Measurements from ENCODE around the gene CRTAC1.

Gene CRTAC1

DNA sequence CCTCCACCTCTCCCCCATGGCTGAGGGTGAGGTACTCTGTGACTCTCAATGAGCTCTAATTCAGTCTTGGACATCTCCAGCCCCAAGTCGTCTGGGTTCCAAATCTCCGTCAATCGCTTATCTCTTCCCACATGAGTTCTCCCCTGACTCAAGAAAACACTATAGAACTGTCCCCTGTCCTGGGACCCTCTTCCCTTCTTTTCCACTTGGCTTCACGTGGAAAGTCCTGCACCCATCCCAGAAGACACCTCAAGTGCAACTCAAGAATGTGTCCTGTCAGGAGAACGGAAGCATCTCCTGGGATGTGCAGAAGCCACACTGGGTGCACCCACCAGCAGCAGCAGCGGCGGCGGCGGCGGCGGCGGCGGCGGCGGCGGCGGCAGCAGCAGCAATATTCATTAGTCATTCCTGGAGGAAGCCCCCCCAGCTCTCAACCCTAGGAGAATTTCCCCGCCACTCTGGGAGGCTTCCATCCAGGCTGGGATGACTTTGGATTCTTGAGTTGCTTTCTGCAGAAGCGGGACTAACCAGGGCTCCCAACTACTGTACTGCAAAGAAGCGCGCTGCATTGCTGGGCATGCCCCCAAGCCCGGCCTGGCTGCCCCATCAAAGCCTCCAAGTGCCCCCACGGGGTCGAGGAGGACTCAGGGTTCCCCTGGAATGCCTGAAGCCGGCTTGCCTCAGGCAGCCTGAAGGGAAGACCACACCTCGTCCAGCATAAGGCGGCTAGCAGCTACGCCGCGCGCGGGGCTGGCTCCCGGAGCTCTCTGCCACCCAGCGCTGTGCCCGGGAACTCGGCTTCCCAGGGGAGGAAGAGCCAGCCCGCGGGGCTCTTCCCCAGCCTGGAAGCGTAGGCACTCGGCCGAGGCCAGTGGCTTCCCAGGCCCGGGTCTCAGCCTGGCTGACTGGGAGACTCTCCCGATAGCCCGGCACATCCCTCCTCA lies 1.0 kb downstream of the CRTAC1 start:
- no peak for DNase-seq

DNA sequence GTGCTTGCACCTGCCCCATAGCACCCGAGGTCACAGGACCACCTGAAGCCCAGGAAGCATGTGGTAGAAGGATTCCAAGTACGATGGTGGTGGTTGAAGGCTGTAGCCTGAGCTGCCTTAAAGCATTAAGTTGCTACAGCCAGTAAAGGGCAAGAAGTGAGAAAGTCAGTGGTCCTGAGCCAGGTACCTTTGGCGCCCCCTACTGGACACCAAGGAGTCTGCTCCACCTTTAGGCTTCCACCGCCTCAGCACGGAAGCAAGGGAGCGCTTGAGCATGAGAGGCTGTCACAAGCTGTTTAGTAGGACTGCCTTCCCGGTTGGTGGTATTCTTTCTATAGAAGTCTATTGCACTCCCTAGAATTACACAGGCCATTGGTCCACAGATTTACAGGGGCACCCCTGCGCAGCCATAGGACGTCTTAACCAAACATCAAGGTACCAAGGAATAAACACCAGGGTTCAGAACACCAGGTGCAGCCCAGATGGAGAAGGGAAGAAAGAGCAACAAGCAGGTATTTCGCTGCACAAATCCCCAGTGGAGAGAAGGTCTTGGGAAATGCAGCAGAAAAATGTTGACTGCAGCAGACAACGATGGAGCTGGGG lies 2.2 kb downstream of the CRTAC1 start:
- peak in 1 of 2 experiments; percentile 58 for DNase-seq

DNA sequence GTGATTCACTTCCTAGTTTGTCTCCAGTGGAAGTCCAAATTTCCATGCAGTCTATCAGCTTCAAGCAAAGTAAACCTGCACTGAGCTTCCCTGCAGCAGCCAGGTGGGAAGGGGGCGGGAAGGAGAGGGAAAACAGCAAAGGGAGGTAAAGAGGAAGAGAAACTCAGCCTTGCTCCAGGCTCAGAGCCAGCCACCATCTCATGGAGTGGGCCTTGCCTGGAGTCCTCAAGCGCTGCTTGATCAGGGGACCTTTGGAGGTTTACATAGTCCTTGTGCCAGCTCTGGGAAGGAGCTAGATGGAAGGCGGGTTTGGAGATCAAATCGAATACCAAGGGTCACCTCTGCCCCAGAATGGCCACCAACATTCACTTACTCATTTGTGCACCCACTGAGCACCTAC lies 7.4 kb downstream of the CRTAC1 start:
- no peak for DNase-seq

DNA sequence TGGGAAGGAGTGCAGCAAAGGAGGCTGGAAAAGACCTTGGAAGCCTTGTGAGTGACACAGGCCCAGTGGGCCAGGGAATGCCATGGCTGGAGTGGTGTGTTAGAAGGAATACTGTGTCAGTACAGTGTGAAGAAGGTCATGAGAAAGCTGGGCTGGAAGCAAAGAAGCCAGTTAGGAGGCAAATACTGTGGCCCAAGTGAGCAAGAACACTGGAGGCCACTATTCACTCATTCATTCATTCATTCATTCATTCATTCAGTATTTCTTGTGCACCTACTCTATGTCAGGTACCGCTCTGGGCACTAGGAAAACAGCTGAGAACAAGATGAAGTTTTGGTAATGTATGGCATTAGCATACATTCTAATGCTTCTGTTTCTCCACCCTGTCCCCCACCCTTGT lies 9.6 kb downstream of the CRTAC1 start:
- DNase-seq = no peak

DNA sequence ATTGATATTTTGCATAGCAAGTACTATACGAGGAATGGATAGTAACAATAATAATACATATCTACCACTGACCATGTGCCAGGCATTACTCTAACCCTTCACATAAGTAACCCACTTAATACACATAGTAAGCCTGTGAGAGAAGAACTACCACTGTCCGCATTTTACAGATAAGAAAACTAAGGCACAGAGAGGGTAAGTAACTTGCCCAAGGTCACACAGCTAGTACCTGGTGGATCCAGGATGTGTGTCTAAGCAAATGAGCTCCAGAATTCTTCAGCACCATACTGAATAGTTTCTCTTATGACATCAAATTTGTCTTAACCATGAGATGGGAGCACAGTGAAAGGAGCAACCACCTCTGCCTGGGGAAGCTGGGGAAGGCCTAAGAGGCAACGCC lies 10.2 kb downstream of the CRTAC1 start:
- DNase-seq = no peak

DNA sequence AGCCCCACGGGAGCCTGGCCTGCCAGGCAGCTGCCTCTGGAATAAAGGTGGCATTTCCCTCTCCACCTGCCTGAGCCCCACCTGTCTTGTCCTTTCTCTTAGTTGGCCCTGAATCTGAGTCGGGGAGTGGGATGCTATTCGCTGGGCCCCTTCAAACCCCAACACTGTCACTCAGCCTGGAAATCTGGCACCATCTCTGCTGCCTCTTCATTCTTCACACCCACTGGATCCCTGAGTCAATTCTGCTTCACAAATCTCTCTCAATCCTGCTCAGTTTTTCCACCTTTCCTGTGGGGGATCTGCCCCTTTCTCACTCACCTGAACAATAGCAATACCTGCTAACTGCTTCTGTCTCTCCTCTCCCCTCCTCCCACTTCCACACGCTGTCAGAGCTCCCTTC lies 10.6 kb downstream of the CRTAC1 start:
- DNase-seq = no peak

DNA sequence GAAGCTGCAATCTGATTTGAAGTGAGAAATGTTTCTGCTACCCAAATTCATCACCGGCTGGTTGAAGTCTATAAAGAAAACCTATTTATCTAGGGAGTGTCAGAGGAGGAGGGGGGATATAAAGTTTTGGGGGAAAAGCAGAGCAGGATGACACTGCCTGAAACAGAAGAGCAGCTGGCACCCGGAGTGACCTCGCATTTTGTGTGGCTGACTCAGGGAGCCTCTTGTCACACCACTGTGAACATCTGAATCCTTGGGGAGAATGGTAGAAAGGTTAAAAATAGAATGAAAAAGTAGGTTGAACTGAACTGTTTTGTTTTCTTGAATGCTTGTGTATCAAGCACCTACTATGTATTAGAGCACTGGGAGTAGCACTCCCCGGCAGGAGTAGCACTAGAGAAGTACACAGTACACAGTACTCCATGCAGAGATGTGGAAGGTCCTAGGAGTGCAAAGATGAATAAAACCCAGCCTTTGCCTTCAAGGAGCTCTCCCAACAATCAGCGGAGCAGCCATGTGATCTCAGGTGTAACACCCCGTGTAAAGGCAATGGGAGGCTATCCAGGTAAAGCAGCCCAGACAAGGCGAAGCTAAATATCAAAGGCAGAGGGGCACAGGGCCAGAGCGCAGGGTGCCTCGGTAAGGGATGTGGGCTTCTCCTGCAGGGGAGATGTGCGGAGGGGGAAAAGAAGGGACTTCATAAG lies 13.5 kb downstream of the CRTAC1 start:
- DNase-seq = no peak

DNA sequence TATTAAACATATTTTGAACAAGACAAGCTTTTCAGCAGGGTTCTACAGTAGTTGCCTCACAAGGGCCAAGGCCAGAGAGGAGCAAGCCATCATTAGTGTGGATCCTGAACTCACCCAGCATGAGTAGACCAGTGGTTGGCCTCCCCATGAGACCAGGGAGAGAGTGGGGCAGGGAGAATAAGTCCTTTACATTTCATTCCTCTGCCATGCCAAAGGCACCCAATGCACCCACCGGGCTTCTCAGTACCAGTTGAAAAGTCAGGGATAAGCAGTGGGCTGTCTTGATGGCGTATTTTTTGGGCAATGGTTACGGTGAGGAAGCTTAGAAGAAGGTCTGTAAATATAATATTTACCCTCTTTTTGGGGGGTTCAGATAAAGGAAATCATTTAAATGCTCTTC lies 16.6 kb downstream of the CRTAC1 start:
- DNase-seq = no peak

DNA sequence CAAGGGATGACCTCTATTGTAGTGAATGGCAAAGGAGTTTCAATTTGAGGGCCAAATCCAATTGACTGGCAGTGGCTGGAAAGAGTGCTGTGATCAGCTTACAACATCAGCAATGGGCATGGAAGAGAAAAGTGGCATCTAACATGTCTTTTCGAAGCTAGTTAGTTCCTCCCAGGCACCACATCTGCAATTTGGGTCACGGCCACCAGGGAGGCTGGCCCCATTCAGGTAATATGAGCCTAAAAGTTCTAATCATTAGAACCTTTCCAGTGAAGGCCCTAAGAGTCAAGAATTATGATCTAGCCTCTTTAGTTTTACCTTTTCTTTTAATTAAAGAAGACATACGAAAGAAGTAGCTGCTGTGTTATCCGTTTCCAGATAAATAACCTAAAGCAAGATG lies 17.3 kb downstream of the CRTAC1 start:
- no peak for DNase-seq

DNA sequence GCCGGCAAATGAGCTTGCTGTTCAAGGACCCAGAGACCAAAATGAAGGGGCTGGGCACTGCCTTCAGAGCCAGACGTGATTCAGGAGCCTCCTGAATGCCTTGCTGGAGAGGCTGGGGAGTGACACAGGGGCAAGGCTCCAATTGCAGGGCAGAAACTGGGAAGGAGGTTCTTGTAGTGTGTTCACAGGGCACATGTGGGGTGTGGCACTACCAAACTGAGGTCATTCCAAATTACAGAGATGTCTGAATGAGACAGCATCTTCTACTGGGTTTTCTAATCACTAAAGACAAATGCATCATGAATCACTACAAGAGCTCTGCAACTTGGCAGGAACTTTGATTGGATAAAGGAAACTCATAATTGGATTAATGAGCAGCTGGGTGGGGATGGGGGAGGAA lies 17.8 kb downstream of the CRTAC1 start:
- DNase-seq = no peak

DNA sequence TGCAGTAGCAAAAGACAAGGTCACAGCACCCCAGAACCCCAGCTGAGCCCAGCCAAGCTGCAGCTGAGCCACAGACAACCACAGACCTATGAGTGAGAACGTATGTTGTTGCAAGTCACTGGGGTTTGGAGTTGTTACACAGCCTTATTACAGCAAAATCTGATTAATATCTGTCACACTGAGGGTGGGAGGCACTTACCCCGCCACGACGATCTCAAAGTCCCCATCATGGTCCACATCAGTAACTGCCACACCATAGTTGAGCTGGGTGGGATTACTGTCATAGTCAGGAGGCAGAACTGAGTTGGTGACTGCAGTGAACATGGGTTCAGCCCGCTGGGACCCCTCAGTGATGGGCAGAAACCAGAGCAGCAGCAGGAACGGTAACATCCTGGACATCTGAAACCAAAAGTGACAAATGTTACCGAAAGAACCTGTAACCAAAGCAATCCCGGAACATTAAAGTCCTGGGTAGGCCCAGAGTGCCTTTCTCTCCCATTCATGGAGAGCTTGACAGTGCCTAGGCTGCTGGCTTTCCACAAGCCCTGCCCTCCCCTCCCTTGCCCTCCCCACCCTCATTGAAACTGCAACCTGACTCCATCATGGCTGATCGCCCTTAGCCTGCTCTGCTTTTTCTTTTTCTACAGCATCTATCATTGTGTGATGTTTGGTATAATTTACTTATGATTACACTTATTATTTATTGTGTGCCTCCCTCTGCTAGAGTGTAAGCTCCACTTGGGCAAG lies 19.3 kb downstream of the CRTAC1 start:
- DNase-seq = no peak

DNA sequence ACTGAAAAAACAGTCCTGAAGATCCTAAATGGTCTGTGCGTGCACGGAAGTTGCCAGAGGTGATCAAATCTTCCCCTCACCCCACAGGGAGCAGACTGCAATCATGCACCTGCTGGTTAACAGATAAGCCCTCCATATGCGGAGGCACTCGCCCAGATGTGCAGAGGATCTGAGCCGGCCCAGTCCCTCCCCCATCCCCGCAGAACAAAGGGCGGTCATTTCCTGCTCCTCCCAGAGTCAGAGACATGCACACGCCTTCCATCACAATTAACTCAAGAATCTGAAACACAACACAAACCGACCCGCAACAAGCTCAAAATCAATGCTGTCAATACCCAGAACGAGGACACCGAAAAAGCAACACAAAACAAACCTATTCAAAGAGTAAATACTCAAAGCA lies 24.2 kb downstream of the CRTAC1 start:
- no peak for DNase-seq

DNA sequence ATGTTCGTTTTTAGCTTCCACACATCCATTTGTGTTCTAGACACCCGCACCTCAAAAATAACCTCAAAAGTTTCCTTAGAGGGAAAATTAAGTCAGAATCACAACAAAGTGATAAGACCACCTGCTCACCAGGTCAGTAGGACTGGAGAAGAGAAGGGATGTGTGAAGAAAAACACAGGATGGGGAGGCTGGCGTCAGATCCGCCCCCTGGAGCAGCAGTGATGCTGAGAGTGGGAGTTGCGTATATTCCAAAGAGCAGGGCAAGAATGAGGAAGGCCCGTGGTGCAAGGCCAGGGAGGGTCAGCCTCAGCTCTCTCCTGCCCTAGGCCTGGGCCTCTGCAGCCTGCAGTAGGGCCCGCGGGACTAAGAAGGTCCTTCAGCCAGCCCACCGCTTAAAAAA lies 28.7 kb downstream of the CRTAC1 start:
- DNase-seq = no peak

DNA sequence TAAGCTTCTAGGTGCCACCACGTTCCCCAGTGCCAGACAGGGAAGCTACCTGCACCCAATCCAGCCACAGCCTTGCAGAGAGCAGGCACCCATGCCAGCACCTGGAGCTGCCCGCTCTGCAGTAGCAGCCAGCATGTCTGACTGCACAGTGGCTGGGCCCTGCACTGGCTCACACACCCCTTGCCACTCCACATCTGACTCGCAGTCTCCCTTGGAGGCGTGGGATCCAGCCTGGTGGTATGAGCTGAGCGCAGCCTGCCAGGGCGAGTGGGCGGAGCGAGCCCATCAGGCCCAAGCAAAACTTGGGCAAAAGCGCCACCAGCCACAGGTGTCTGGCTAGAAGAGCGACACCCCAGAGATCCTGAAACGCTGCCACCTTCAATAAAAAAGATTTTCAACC lies 30.1 kb downstream of the CRTAC1 start:
- DNase-seq = no peak

DNA sequence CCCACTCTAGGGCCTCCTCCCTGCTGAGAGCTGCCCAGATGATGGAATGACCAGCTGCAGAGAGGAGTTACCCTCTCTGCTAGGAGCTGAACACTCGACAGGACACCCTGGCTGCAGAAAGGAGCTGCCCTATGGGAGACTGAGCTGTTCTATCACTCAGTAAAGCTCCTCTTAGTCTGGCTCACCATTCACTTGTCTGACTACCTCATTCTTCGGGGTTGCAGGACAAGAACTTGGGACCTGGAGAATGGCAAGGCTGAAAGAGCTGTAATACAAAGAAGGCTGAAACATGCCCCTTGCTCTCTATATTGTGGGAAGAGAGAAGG lies 30.5 kb downstream of the CRTAC1 start:
- DNase-seq = no peak

DNA sequence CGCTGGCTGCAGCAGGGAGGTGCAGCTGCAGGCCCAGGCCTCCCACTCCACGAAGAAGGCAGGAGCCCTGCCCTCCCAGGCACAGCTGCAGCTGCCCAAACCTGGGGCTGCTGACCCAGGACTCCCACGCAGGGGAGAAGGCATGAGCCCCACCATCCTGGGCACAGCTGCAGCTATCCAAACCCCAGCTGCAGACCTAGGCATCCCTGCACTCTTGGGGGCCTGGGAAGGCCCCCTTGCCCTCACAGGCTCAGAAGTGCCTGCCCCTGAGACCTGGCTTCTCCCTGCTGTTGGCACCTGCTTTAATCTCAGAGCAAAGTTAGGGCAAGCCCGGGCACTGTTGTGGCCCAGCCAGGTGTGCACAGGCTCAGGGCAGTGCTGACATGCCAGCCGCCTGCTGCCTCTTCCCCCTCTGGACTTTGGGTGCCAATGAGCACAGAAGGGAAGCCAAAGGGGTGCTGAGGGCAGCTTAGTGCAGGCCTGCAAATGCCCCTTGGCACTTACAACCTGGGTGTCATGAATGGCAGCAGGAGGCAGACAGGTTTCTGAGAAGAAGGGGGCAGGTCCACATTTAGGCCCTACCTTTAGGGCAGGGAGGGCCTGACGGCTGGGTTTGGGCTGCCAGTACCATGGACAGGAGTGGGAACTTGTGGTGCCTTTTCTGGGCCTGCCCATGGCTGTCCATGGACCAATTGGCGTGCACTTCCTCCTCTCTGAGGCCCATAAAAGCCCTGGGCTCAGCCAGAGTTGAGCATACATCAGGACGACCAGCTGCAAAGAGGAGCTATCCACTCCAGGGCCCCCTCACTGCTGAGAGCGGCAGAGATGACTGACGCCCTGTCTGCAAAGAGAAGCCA lies 31.1 kb downstream of the CRTAC1 start:
- no peak for DNase-seq

DNA sequence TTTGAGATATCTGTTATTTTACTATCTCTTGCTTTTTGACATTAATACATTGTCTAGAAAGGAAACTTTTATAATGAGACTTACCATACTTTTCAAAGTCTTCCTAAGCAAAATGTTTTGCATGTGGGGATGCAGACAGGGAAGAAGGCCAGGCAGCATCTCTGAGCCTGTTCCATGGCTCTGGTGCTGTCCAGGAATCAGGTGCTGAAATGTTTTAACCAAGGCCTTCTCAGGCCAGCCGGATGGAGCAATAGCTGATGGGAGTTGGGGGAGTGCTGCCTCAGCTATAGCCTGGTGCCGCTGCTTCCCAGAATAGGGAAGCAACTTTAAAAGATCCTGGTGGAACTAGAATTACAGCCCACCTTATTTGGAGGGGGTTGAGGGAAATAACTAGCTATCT lies 38.5 kb downstream of the CRTAC1 start:
- no peak for DNase-seq

DNA sequence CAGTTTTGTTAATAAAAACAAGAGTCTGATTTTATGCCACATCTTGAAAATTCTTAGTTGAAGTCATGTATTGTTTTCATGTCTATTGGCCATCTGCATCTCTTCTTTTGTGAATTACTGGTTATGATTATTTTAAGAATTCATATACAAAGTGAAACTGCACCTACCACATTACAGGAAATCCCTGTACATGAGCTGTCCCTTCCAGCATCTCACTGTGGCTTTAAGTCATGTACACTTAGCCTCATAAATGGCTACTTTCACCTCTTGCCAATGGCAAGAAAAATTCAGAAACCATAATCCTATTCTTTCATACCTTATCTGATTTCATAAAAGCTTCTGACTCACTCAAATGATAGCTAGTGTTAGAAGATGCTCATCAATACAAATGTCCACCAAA lies 48.6 kb downstream of the CRTAC1 start:
- DNase-seq = no peak

DNA sequence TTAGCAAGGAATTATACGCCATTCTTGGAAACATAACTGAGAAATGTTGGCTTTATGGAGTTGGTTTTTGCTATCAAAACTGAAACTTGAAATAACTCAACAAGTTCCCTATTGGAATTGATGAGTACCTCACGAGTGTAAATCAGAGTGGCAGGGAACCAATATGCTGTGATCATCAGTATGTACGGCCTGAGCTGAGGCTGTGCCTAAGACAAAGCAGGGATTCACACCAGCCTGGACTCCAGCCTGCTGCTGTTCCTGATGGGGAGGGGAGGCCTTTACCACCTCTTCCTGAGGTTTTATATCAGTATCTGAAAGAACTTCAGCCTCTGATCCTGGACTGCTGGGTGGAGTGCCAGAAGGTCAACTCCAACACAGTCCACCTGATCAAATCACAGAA lies 52.7 kb downstream of the CRTAC1 start:
- DNase-seq = no peak

DNA sequence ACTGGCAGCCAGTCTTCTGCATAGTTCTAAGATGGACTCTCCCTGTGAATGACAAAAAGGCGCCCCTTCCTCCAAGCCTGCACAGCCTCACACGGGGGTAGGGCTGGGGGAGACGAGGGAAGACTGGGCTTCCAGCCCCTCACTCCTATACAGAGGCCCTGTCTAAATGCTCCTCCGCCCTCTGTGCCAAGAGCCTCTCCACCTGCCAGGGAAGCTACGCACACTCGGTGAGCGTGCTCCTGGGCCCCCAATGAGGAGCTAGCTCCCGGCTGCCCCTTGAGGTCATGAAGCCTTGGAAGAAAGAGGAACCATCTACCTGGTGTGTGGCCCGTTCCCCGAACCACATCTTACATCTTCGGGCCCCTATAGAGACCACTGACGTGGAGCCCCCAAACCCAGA lies 54.8 kb downstream of the CRTAC1 start:
- DNase-seq = no peak

DNA sequence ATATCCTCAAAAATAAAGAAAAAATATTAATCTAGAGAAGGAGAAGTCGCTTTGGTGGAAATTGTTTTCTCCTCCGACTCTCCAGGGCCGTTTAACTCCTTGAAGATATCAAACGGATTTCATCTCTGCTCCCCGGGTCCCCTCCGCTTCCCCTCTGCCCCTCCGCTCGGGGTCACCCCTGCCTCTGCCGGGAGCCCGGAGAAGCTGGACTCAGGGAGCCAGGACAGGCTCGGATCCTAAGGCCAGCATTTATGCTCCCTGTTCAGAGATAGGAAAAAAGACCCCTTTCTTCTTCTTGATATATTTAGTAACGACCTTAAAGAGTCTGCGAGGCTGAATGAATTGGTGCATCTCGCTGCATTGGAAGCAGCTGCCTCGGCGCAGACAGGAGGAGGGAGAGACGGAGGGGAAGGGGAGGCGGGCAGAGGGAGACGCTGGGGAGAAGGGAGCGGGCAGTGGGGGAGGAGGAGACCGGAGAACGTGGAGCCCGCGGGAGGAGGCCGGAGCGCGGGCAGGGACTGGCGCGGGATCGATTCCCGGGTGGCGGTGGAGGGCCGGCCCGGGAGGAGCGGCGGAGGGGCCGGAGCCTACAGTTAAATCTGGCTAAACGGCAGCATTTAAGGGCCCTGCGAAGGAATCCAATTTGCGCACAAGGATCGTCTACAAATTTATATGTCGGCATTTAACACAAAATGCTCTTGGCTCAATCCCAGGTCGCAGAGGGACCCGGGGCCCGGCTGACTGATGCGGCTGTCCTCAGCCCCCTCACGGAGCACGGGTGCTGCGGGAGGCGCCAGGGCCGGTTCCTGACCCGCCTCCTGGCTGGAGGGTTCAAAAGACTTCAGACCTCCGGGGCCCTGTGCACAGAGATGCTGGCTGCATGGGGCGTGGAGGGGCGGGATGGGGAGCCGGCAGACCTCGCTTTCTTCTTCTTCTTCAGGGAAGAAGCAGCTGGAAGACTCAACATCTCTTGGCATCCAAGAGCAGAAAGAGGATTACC lies 55.6 kb downstream of the CRTAC1 start:
- DNase-seq = no peak

Measured in NCI-H187 (cell line).